HG03378 (cell line): ENCODE results near the gene PRRX2.
"Not testable (repeated sequence)": the region's sequence is repeated elsewhere in the genome, so short reads cannot be mapped to it uniquely, and the experiment has no call there.

ENCODE experiments used
- ATAC-seq: cut with Tn5 transposase; IDR thresholded peaks from one replicate; pipeline ENCODE4 v1.9.1; 2021; ENCODE audit warnings: mild to moderate bottlenecking, moderate library complexity; ENCODE audit not compliant: unreplicated experiment

Gene PRRX2

GRCh38 chr9:129649726-129650679, 15.4 kb upstream of the PRRX2 start:
- ATAC-seq = no peak

GRCh38 chr9:129650680-129651235, 14.7 kb upstream of the PRRX2 start:
- ATAC-seq = no peak

DNA sequence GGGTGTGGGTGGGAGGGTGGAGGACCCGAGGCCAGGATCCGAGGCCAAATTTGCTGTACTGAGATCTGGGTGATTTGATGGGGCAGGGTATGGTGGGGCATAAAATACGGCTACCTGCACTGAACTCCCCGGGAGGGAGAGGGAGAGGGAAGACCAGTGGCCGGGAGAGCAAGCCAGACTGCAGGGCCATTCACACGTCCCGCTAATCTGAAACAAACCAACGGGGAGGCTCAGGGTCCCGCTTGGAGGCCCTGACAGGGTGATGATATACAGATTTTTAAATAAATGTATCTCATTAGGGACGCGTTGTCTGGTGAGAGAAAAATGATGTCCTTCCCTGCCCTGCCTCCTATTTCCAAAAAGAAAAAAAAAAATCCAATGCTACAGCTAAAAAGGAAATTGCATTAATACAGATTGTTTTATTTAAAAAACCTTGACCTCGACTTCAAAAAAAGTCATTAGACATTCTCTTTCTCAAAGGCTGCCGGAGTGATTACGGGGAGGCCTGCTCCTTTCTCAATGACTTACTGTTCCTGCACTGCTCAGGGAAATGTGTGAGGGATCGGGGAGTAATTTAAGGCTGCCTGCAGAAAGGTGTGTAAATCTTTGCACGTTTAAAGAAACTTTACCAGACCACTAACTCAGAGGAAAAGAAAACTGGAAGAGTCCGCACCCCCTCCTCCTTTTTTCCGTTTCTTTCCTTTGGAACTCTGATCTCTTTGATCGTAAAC, 11.5 kb upstream of the PRRX2 start:
- ATAC-seq = no peak

GRCh38 chr9:129654554-129655040, 10.8 kb upstream of the PRRX2 start:
- no peak for ATAC-seq

DNA sequence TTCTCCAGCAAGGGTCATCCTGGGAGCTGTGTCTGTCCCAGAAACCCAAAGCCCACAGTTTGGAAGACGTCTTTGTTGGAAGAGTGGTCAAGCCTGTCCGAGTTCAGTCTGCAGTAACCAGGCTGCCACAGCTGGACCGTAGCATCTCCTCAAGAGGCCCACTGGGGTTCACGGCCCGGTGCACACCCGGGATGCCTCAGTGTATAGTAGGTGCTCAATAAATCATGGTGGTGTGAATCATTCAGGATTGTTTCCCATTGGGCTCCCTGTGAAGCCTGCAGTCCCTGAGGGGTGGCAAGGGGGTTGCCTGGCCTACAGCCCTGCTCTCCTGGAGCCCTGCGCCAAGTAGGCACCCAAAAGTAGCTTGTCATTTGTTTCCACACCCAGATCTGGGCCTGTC, 10.3 kb upstream of the PRRX2 start:
- no peak for ATAC-seq

DNA sequence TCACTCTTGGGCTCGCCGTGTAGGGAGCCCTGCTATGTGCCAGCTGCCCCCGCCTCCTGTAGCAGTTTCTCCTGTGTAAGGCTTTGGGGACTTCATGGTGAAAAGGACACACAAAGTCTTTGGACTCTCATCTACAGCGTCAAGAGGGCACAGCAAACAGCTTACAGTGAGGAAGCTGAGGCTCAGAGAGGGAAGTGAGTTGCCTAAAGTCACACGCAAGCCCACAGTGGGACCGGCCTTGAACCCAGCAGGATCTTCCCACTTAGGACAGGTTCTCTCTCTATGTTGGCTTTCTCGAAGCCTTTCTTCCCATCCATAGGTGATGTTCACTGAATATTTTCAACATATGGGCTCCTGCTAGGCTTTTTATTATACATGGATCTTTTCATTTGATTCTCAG, 9.8 kb upstream of the PRRX2 start:
- ATAC-seq = no peak

- ATAC-seq = no peak
These were observed 8.6 kb upstream of the PRRX2 start for GRCh38 chr9:129656795-129657390.

DNA sequence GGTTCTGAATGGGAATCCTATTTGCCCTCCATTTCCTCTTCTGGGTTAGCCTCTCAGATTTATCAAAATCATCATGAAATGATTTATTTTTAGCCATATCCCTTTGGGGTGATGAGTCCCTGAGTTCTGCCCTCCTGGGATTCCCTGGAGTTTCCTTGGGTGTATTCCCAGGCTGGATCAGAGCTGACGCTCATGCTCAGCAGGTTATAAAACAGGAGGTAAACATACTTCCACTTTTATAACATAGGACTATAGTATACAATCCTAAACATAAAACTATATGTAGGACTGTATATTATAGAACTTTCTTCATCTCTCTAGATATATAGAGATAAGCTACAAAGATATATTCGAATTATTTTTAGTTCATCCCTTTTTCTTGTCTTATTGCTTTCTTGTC, 4.4 kb upstream of the PRRX2 start:
- no peak for ATAC-seq

DNA sequence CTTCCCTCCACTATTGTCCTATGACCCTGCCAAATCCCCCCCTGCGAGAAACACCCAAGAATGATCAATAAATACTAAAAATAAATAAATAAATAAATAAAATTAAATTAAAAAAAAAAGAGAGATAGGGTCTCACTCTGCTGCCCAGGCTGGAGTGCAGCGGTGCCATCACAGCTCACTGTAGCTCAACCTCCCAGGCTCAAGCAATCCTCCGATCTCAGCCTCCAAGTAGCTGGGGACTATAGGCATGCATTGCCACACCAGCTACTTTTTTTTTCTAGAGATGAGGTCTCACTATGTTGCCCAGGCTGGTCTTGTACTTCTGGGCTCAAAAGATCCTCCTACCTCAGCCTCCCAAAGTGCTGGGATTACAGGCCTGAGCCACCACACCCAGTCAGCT, 3.2 kb upstream of the PRRX2 start:
- not testable (repeated sequence) for ATAC-seq

DNA sequence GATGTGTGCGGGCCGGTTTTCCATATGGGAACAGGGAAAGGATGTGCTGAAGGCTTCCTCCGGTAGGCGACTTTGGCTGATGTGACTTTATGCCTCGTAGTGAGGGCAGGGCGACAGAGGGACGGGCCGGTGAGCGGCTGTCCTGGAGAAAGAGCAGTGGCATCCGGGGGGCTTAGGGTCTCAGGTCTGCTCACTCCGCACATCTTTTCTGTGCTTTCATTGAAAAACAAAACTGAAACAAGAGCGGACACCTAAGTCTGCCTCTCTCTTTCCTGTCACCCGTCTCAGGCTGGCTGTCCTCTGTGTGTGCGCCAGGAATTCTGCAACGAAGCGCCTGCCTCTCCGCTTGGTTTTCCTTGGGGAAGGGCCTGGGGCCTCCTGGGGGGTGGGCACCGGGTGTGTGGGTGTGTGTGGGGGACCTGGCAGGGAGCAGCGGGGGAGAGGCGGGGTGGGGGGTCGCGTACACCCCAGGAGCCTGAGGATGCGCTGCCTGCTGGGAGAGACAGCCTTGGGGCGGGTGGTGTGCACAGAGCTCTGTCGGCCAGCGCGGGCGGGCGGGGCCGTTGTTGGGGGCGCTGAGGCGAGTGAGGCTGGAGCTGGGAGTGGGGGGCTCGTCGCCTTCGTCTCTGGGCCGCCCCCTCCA, 580 bp upstream of the PRRX2 start:
- no peak for ATAC-seq

DNA sequence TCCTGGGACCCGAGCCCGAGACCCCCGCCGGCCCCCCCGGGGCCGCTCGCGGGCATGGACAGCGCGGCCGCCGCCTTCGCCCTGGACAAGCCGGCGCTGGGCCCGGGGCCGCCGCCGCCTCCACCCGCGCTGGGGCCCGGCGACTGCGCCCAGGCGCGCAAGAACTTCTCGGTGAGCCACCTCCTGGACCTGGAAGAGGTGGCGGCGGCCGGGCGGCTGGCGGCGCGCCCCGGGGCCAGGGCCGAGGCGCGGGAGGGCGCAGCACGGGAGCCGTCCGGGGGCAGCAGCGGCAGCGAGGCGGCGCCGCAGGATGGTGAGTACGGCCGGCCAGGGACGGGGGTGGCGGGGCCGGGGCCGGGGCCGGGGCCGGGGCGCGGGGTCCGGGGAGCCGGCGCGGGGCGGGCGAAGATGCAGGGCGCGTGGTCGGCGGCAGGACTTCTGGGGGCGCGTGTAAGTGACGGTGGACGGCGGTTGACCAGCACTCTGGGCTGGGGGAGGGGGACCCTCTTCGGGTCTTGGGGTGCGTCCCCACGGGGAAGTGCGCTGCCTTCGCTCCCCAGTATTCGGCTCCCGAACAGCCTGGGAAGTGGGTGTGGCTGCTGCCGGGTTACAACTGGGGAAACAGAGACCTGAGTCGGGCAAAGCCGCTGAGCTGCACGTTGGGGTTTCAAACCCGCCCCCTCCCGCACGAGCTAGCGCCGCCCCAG, 520 bp downstream of the PRRX2 start:
- no peak for ATAC-seq

DNA sequence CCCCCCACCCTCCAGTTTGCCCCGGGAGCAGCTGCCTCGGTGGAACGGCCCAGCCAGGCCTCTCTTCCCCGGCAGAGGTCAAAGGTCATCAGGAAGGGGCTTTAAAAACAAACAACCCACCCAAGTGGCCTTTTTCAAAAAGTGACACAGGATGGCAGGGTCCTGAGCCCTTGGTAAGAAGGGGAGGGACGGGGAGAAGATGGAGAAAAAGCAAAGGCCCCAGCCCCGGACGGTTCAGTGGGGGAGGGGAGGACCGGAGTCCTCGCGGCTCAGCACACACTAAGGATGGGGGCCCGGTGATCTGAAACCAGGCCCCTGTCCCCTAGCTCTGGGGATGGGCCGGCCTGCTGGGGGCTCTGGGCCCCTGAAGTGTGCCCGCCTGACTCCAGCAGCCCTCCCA, 1.1 kb downstream of the PRRX2 start:
- no peak for ATAC-seq

DNA sequence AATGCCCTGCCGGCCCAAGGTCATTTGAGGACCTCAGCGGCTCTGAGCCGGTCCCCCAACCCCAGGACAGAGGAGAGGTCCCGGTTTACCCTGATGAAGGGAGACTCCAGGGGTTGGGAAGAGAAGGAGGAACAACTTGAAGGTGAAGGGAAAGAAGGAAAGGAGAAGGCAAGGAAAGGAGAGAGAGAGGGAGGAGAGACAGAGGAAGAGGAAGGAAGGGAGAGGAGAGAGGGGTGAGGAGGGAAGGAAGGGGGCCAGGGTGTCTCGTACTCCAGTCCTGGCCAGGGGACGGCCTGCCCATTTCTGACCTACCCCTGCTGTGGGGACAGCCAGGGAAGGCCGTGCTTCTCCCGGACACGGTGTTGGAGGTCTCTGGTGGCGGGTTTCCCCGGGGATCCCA, 1.9 kb downstream of the PRRX2 start:
- no peak for ATAC-seq

GRCh38 chr9:129667850-129668249, 2.4 kb downstream of the PRRX2 start:
- no peak for ATAC-seq

DNA sequence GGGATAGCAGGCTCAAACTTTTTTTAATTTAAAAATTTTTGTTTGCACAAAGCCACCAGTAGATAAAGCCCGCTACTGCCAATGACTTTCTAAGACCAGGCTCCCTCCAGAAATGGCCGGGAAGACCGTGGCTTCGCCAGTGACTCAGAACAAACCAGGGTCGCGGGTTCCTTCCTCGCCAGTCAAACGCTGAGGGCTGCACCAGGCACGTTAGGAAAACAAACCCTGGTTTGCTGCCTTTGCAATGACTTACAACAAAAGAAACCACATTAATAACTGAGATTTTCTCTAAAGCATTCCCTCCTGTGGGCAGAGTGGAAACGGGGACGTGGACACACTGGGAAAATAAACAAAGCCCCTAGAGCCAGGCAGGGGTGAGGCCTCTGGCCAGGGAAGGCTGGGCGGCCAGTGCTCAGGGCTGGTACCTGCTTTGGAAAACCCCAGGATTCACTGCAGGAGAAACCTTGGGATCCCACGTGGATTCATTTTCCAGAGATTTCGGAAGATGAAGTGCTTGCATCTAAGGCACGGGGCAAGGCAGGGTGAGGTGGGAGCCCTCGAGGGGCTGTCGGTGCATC, 3.8 kb downstream of the PRRX2 start:
- ATAC-seq = no peak

DNA sequence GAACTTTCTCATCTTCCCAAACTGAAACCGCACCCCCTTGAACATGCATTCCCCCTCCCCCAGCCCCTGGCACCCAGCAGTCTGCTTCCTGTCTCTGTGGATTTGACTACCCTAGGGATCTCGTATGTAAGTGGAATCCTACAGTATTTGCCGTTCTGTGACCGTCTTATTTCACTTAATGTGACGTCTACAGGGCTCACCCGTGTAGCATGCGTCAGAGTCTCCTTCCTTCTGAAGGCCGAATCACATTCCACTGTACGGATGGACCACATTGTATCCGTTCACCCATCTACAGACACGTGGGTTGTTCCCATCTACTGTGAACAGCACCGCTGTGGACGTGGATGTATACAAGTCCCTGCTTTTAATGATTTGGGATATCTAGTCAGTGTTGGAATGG, 4.5 kb downstream of the PRRX2 start:
- no peak for ATAC-seq

- ATAC-seq = no peak
These were observed 5.6 kb downstream of the PRRX2 start for GRCh38 chr9:129671065-129671464.

GRCh38 chr9:129671519-129671918, 6.1 kb downstream of the PRRX2 start:
- ATAC-seq = no peak

- no peak for ATAC-seq
These were observed 7.3 kb downstream of the PRRX2 start for GRCh38 chr9:129672702-129673101.

GRCh38 chr9:129673602-129674001, 8.2 kb downstream of the PRRX2 start:
- no peak for ATAC-seq
